HG03175 (cell line): ENCODE measurements around the gene AMOTL2.

ENCODE experiments used
- ATAC-seq: cut with Tn5 transposase; IDR thresholded peaks from one replicate; pipeline ENCODE4 v1.9.1; 2021; ENCODE audit warnings: mild to moderate bottlenecking, moderate library complexity; ENCODE audit not compliant: unreplicated experiment

AMOTL2 gene

GRCh38 chr3:134366928-134367811, 7.1 kb downstream of the AMOTL2 start:
- ATAC-seq = no peak

- no peak for ATAC-seq
Observed at GRCh38 chr3:134366221-134366927, 7.9 kb downstream of the AMOTL2 start.

DNA sequence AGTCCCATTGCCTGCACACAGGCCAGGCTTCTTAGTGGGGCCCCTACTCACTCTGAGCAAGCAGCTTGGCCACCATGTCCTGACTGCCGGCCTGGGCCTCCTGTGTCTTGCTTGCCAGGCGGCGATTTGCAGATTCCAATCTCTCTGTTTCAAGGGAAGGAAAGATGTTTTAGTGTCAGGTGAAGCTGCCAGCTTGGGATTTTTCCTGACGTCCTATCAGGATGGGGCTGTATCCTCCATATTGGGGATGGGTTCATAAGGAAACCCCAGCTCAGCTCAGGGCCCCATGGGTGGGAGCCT, 8.5 kb downstream of the AMOTL2 start:
- no peak for ATAC-seq

DNA sequence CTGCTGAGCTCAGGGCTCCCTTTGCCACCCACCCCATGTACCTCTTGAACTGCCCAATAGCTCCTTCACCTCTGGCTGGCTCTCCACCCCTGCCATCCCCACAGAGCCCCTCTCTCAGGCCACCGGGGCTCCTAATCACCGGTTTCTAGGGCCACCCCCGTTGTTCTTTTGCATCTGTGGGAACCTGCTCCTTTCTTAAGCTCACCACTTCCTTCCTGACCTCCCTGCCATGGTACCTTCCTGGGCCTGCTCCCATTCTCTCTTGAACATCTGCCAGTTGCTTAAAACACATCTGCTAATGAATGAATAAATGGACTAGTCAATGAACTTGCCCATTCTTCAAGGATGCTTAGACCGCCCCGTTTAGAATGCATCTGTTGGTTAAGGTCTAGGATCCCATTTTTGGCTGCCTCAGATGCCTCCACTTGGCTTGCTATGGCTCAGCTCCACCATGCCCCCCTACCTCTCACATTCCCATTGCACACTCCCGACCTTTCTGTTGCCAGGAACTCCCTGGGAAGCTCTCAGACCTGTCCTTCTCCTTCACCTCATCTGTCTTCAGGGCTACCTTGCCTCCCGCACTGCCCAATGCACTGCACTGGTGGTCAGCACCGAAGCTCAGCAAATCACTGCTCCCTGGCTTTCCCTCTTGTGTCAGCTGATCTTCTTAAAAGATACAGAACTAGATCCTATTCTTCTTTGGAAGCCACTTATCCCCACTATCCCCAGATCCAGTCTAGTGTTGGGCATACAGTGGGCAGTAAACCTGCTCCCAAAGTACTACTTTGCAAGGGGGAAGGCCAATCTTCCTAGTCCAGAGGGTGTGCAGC, 9.1 kb downstream of the AMOTL2 start:
- no peak for ATAC-seq

GRCh38 chr3:134364061-134364935, 9.9 kb downstream of the AMOTL2 start:
- no peak for ATAC-seq

GRCh38 chr3:134363381-134363755, 10.9 kb downstream of the AMOTL2 start:
- no peak for ATAC-seq

DNA sequence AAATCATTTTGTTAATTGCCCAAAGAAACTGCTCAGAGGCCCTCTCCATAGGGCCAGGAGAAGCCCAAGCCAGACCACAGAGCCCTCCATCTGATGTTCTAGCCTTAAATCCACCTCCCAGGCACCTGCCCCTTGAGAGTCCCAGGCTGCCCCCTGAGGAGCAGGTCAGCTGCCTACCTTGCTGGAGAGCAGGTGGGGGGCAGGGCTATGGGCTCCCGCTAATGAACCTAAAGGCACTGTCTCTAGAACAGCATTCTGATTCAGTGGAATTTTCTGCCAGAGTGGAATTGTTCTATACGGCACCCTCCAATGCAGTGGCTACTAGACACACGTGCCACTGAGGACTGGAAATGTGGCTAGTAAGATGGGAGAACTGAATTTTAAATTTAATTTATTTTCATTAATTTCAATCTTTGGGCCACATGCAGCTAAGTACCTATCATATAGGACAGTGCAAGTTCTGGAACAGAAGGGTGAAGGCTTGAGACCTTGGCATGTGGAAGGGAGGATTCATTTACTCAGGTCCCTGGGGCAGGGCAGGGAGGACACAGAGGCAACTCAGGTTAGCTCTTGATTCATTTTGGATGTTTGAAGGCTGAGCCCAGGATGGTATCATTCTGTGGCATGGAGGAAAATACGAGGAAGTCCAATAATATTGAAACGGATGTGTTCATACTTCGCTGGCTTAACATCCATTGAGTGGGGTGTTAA, 11.4 kb downstream of the AMOTL2 start:
- ATAC-seq = no peak

GRCh38 chr3:134362221-134362620, 12.0 kb downstream of the AMOTL2 start:
- no peak for ATAC-seq

DNA sequence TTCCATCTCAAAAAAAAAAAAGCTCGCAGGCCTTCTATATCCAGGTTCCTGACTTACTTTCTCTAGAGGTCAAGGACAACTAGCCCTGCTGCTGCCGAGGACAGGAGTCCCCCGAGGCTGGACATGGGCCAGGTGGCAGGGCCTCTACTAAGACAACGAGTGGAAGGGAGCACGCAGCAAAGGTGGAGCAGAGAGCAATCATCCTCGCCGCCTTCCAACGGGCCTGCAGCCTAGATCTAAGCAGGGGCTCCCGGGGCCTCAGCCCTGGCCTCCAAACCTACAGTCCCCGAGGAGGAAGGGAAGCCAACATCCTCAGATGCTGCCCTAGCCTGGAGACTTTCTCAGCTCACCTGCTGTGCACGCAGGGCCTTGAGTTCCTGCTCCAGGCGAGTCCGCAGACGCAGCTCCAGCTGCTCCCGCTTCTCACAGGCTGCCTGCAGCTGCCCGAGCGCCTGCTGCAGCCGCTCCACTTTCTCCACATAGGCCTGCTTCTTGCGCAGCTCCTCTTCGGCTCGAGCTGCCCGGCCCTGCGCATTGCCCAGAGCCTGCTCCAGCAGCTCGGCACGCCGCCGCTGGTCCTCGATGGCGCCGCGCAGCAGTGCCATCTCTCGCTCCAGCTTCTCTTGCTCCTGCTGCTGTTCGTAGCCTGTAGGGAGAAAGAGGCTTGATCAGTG, 12.9 kb downstream of the AMOTL2 start:
- no peak for ATAC-seq

- ATAC-seq = no peak
Observed at GRCh38 chr3:134360046-134360445, 14.2 kb downstream of the AMOTL2 start.

GRCh38 chr3:134359121-134360010, 14.9 kb downstream of the AMOTL2 start:
- no peak for ATAC-seq

DNA sequence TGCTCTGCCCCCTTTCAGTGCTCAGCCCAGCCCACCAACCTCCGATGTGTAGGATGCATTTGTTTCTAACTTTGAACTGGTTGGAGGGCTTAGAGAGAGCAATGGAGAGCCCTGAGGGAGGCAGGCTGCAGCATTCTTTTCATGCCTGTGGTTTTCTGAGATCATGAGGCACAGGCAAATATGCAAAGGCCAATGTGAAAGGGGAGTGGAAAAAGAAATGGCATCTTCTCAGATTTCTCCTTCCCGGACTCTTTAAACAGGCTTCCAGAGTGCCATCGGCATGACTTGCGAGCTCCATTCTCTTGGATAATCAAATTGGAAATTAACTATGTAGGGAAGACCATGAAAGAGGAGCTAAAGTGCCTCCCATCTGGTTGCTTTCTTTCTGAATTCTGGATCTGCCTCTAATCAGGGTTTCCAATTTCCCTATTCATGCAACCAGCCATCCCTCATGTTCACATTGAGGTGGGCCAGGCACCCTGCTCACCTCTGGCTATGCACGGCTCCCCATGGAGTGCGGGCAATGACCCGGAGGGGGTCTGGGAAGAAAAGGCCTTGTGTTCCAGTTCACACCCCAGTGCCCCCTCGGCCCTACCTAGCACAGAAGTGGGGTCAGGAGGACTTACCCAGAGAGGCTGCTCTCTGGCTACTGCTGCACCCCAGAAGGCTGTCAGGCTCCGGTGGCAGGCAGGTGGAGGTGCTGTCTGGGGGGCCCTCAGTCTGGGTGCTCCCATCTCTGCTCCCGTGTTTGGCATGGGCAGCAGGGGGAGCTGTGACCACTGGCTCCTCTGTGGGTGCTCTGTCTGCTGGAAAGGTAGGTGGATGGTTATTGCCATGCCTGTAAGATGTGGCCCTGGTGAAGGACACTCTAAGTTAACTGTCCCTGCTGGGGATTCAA, 16.1 kb downstream of the AMOTL2 start:
- ATAC-seq = no peak

- no peak for ATAC-seq
Observed at GRCh38 chr3:134357261-134357913, 16.9 kb downstream of the AMOTL2 start.

GRCh38 chr3:134356411-134357040, 17.7 kb downstream of the AMOTL2 start:
- ATAC-seq = no peak

GRCh38 chr3:134355416-134355815, 18.8 kb downstream of the AMOTL2 start:
- ATAC-seq = no peak

DNA sequence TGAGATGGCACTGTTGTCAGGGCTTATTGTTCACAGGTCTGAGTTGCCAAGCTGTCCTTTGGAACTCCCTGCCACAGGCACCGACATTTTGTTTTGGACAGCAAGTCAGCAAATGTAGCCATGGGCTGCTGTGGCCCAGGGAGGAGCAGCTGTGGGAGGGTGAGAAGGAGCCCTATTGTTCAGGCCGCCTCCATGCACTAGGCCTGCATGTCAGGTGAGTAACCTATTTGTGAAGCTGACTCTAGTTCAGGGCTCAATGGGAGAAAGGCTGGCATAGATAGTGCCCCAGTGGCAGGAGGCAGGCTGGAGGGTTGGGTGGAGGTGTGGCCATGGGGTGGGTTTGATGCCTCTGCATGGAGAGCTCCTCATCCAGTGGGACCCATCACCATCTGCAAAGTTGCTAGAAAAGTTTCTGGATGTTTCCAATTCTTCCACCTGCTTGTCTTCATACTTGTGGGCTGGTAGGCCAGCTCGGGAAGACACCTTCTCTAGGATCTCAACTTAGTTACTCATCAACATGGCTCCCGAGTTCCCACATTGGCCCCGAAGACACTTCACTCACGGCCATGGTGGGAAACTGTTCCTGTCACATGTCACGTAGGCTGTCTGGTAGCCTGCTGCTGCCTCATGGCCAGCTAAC, 19.5 kb downstream of the AMOTL2 start:
- ATAC-seq = no peak
